Renal cortical epithelial cell (primary cell): Measurements from ENCODE around the gene PCBP1. TPM values are rescaled to one million over a fixed set of nuclear protein-coding genes. Genes with fewer than 3 reads are reported as not detected.
"Not testable (repeated sequence)": the region's sequence is repeated elsewhere in the genome, so short reads cannot be mapped to it uniquely, and the experiment has no call there.

ENCODE experiments used
- DNase-seq: peaks from one replicate; pipeline ENCODE4 v3.0.0-alpha.2; 2011; ENCODE audit warnings: low read depth
- total RNA-seq: library from RNA; depleted of rRNA; stranded (reverse); fragments of >200 nt; gene quantifications from 2 replicates; pipeline ENCODE4 v1.2.3, GENCODE V29; 2014

PCBP1 gene
- total RNA-seq, 1 donor from 2014 or later, result 103 TPM

DNA sequence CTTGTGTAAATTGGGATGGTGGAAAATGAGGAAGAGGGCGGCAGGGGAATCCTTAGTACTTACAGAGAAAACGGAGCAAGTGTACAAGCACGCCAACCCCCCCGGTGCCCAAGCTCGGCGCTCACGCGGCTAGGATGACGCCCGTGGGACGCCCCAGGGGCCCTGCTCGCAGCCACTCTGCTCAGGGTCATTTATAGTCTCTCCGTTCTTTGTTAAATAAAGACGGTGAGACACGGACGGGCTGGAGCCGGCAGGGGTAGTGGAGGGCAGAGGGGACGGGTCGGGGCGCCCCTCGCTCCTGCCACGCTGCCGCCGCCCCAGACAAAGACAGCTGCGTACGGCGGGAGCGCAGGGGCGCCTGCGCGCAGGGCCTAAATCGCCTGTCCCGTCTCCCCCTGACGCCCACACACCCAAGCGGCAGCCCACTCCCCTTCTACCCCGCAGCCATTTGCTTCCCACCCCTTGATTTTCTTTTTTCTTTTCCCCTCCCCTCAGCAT is 37.8 kb downstream of the PCBP1 start:
- no peak for DNase-seq

DNA sequence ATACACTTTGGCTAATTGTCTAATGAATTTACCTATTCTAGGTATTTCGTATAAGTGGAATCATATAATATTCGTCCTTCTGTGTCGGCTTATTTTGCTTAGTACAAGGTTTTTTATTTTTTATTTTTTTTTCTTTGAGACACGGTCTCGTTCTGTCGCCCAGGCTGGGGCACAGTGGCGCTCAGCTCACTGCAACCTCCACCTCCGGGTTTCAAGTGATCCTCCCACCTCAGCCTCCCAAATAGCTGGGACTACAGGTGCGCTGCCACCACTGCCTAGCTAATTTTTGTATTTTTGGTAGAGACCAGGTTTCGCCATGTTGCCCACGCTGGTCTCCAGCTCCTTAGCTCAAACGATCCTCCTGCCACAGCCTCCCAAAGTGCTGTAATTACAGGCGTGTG is 38.2 kb downstream of the PCBP1 start:
- DNase-seq, result no peak

DNA sequence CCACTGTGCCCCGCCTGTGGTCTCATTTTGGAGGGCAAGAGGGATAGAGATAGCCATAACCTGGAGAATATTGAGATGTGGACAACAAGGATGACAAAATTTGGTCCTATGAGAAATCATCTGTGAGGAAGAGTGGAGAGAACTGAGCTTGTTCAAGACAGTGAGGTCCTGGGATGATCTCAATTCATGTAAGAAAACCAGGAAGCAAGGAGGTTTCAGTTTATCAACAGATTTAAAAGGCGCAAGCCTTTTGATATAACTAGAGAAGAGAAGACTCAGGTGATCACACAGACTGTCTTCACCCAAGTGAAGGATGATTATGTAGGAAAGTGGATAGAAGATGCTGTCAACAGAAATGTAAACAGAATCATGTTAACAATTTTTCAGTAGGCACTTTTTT is 39.1 kb downstream of the PCBP1 start:
- DNase-seq, result no peak

DNA sequence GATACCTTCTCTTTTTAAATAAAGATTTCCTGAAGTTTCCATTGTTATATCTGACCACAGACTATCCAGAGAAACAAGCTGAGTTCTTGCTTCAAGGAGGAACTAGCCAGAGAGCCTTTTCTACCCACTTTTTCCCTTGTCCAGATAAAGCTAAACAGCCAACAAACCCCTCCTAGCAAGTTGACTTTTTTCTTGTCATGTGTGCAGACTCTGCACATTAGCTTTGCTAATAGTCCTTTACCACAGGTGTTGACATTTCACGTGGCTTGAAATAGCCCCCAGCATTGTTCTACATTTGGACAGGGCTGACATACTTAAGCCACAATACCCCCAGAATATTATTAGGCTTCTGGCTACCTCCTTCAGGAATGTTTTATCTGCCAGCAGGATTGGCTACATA is 40.7 kb downstream of the PCBP1 start:
- no peak for DNase-seq

DNA sequence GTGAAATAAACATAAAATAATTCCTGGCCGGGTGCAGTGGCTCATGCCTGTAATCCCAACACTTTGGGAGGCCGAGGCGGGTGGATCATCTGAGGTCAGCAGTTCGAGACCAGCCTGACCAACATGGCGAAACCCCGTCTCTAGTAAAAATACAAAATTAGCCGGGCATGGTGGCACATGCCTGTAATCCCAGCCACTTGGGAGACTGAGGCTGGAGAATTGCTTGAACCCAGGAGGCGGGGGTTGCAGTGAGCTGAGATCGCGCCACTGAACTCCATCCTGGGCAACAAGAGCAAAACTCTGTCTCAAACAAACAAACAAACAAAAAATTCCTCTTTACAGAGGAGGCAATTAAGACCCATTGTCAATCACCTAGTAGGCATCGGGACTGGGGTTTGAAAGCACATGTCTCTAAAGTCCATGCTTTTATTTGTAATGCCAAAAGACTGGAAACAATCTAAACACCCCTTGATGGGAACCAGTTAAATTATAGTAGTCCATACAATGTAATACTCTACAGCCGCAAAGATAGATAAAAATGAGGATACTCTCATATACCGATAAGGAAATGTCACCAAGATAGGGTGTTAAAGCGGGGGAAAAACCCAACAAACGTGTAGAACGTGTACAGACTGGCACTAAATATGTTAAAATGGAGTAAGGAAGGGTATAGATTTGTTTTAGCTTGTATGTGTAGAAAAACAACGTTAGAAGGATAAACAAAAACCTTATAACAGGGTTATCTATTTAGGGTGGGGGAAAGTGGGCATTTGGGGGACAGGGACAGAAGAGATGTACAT is 44.3 kb downstream of the PCBP1 start:
- DNase-seq, result not testable (repeated sequence)

DNA sequence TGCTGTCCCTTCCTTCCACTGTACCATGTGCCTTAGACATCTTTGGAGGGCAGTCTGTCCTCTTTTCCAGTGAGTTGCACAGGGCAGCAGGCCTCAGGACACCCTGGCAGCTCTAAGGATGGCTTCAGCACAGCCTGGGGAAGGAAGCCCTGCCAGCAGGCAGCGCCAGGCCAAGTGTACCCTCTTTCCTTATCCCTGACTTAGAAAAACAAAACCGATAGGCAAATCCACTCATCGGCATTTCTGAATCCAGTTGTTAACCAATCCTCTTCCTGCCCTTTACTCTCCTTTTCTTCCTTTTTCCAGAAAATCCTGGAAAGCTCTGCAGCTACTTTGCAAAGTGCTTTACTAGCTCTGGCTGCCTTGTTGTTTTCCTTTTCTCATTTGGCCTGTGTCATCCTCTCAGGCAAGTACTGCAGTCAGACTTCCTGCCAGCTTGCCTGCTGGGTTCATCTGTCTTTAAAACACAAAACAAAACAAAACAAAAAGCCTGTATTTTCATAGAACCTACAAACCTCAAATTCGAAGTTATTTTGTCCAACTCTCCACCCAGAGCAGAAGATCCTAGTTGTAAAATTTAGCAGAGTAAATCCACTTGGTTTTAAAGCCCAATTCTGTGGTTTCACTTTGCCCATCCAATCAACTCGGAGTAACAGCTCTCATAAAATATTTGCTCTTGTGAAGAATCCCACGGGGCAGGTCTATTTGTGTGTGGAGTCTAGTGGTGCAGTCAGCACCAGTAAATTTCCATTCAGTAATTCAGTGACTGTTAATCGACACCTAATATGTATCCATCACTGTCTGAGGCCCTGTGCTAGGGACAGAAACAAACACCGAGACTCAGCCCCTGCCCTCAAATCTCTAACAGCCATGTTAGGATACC is 45.2 kb downstream of the PCBP1 start:
- peak; percentile 69 for DNase-seq

DNA sequence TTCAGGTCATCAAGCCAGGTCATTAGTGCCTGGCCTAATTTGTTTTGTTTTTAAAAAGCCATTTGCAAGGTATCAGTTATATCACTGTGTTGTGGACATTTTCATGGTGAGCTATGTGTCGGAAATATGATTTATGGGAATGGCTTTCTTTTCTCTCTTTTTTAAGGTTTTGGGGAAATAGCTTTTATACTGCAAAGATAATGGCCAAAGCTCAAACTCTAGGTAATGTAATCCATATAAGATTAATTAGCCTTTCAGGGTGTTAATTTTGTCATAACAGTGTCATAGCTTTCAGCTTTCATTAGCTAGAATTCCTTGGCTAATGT is 45.8 kb downstream of the PCBP1 start:
- no peak for DNase-seq

DNA sequence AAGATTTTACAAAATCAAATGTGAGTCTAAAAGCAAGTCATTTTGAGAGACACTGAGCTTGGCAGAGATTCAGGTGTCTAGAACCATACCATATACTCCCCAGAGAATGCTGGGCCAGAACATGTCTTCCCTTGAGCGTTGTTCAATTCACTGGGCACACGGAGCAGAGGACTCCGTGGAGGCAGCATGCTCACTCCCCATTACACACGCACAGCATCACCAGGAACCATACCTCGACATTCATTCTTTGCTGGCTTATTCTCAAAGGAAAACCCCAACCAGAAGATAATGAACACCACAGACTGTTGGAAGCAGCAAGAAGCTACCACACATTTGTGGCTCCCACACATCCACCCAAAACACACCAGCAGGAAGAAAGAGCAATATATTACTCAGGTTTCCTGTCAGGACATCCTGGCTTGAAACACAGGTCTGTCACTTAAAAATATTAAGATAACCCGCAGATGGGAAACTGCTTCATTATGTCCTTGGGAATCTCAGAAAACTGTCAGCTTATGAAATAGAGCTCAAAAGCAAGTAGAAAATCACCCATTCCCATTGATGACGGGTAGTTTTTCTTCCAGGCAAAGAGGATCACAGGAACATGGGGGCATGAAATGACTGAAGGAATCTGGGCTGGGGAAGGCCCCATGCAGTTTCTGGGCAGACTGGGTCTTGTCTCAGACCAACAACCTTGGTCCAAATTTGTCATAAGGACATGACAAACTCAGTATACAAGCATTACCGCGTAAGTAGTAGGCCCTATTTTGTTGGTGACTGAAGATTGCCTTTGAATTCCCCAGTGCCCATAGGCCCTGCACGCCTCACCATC is 46.4 kb downstream of the PCBP1 start:
- DNase-seq, result no peak

DNA sequence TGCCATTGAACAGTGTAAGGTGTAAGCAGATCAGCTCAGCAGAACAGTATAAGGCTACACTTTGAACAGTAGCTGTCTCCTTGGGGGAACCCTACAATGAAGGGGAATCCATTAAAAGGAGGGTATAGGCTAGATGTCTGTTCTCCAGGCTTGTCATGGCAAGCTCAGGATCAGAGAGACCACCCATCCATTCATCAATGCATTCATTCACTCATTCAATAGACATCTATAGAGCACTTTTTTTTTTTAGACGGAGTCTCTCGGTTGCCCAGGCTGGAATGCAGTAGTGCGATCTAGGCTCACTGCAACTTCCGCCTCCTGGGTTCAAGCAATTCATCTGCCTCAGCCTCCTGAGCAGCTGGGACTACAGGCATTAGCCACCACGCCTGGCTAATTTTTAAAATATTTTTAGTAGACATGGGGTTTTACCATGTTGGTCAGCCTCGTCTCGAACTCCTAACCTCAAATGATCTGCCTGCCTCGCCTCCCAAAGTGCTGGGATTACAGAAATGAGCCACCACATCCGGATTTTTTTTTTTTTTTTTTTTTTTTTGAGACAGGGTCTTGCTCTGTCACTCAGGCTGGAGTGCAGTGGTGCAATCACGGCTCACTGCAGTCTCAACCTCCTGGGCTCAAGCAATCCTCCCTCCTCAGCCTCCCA is 47.2 kb downstream of the PCBP1 start:
- not testable (repeated sequence) for DNase-seq

Other genes starting within 250 kb of the PCBP1 start
- gene SNRNP27, start 193.5 kb upstream of the PCBP1 start, total RNA-seq, result 43.9 and 76.9 TPM in 2 replicates
- gene MXD1, start 172.4 kb upstream of the PCBP1 start, total RNA-seq, result 4.7 and 8.0 TPM in 2 replicates
- 0.20 TPM in 1 of 2 replicates, not detected in the other for gene ASPRV1, start 125.8 kb upstream of the PCBP1 start, total RNA-seq
- gene C2orf42, start 103.5 kb downstream of the PCBP1 start, total RNA-seq, result 8.9 and 20.8 TPM in 2 replicates
- 35.8 and 154 TPM in 2 replicates for gene TIA1, start 161.2 kb downstream of the PCBP1 start, total RNA-seq
- gene PCYOX1, start 170.7 kb downstream of the PCBP1 start, total RNA-seq, result 44.8 and 107 TPM in 2 replicates
- 100 and 375 TPM in 2 replicates for gene SNRPG, start 206.3 kb downstream of the PCBP1 start, total RNA-seq
- gene FAM136A, start 214.6 kb downstream of the PCBP1 start, total RNA-seq, result 48.4 and 49.3 TPM in 2 replicates